ENCODE measurements around the gene CHL1.

Gene CHL1

GRCh38 chr3:196311-197148 is at the start of gene CHL1:
CHL1 (plus strand) TSS chr3:196763; CDS start chr3:319777, 123,014 bp downstream.
- no peak for DNase-seq (ENCODE audit: low spot score)

GRCh38 chr3:151614-152189 is 44.9 kb upstream of the CHL1 start:
- no peak for DNase-seq (ENCODE audit: low spot score)

DNA sequence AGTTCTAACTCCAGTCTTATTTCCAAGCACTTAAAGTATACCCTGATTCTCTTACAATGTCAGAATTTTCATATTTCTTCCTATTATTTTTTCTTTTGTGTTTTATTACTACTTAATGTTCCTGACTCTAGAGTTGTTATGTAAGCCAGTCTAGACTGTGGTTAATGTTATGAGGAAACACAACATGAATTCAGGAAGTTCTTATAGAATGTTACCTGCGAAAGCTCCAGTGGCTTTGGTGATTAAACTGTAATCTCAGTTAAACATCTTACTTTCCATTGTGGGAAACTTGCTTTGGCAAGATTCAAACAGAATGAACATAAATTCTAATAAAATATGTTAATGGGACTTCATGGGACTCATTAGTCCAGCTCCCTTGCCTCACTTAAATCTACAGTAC is 36.6 kb upstream of the CHL1 start:
- DNase-seq (ENCODE audit: low spot score) = no peak

DNA sequence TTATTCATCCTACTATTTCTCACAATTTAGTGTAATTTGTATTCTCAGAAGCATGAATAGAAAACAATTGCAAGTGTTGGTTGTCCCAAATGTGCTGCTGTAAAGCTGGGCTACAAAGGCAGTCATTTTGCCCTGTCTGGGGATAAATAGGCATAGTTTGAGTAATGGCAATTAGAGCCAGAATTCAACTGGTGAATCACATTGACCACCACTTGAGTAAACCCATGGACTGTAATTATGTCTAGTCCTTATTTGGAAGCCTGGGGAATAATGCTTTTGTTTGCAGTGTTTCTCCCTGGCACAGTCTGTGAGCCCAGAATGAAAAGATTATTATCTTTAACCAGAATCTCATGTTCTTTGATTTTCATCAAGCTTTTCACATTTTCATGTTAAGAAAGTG is 30.5 kb upstream of the CHL1 start:
- DNase-seq (ENCODE audit: low spot score) = no peak

DNA sequence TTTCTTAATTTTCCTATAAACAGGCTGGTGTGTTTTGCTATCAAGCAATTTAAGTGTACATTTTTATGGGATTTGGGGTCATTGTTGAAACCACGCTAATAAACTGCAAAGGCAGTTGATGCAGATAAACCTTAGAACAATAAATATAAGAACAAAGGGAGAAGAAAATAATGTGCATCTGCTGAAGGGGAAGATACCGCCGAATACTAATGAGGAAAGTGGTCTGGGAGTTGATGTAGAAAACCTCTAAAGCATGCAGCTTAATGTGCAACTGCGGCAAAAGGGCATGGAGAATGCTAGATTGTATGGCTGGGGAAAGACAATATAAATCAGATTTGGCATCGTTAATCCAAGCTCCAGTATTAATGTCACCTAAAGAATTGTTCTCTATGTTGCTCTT is 29.8 kb upstream of the CHL1 start:
- no peak for DNase-seq (ENCODE audit: low spot score)

DNA sequence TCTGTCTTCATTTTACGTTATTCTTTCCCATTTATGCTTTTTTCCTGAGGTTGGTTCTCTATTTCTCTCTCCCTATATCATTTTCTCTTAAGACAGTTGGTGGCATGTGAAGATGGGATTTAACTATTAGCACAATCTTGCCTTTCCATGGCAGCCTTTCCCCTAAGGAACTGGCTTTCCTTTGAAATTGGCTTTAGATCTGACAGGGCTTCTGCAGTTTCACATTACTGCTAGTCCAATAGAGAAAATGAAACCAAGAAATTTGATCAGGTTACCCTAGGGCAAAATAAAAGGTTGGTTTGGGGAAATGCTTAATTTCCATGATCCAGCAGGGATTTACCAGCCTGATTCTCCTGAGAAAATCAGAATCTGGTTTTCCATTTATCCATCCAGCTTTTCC is 22.7 kb upstream of the CHL1 start:
- no peak for DNase-seq (ENCODE audit: low spot score)

GRCh38 chr3:184976-185375 is 11.6 kb upstream of the CHL1 start:
- no peak for DNase-seq (ENCODE audit: low spot score)

GRCh38 chr3:192215-192929 is 4.2 kb upstream of the CHL1 start:
- DNase-seq (ENCODE audit: low spot score) = no peak

DNA sequence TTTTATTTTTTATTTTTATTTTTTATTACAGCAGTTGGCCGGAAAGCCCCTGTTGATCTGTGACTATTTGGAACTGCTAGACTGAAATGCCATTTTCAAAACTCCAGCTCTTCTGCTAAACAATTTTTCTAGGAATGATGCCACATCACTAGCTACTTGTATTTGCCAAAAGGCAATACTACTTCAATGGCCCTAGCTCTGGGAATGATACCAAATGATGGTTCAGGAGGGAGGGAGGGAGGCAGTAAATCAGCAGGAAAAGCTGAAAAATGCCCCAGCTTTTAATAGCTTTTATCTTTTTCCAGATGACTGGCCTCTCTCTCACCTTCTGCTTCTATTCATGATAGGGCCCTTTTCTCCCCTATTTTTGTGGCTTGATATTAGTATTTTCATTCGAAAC is 2.6 kb upstream of the CHL1 start:
- no peak for DNase-seq (ENCODE audit: low spot score)

DNA sequence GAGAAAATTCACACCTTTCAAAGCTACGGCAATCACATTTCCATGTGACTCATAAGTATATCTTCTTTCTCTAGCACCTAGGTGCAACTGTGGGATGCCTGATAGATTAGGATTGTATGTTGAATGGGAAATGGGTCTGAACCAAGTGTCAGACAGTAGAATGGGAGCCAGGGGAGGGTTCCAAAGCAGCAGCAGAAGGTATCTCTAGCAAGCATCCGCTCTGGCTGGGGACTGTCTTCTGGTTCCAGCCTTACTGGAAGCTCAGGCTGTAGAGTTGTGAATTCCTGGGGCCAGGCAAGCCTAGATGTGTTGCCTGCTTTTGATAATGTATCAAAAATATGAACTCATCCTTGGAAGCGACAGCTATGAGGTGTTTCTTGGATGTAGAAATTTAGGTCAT is 2.1 kb upstream of the CHL1 start:
- no peak for DNase-seq (ENCODE audit: low spot score)

DNA sequence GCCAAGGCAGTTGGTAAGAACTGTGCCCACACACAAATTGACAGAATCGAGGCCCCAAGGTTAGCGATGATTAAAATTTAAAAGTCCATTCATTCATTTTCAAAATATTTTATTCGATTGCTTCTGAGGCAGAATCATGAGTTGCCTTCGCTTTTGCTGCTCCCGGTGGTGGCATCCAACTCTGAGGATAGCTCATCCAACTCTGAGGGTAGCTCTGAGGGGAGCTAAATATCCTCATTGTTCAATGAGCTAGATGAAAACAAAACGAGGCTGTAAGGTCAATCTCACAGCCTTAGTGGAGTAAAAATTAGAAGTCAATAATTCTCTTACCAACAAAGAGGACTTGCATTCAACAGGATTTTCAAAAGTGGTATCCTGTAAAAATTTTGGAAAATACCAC is 897 bp upstream of the CHL1 start:
- no peak for DNase-seq (ENCODE audit: low spot score)

GRCh38 chr3:197149-197827 is 725 bp downstream of the CHL1 start:
- no peak for DNase-seq (ENCODE audit: low spot score)

- no peak for DNase-seq (ENCODE audit: low spot score)
Measured at GRCh38 chr3:197828-198491, 1.4 kb downstream of the CHL1 start.

- no peak for DNase-seq (ENCODE audit: low spot score)
Measured at GRCh38 chr3:199835-200234, 3.3 kb downstream of the CHL1 start.

DNA sequence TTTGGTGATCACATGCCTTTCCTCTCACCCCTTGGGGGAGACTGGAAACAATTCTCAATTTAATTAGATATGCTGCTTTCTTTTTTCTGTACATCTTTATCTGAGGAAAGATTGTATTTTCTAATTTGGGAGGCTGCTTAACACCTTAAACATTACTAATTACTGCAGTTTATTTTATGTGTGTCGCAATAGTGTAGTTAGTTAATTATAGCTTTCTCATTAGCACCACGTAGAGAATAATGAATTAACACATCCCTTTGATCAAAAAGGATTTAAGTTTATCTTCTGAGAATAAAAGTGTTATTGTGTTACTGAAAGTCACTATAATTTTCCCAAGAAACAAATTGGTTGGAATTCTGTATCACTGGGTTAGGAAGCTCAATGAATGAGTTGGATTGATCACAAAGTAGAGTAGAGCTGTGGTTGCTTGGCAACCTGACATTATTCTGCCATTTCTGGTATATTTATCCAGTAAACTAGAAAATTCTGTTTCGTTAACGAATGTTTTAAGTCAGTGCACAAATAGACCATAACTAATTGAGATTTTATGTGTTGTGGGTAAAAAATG is 4.3 kb downstream of the CHL1 start:
- no peak for DNase-seq (ENCODE audit: low spot score)

DNA sequence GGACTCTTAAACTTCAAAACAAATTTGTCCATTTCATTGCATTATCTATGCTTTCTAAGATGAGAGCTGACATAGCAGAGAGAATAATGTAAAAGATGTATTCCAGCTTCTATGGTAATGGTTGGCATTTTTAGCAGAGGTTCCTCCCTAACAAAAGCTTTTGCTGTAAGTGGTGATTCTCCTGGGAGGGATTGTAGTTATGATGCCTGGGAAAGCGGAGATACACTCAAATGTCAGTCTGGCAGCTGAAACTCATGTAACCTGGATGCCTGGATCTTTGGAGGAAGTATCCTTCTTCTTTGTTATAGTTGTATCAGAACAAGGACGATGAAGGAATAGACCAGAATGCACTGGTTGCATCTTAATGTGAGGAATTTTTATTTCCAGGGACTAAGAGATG is 7.5 kb downstream of the CHL1 start:
- no peak for DNase-seq (ENCODE audit: low spot score)

DNA sequence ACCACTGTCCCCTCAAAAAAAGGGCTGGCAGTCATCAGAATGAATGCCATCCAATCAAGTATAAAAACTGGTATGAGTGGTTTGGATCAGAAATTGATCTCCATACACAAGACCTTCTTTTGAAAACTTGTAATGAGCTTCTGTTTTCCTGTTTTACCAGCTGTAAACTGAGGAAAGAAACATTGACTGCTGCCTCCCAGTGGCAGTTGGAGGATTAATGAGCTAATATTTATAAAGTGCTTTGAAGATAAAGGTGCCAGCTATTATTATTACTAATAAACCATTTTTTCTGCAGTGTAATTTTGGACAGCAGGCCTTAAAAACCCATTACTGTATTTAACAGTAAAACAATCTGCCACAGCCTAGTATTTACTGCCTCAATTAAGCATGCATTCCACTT is 11.4 kb downstream of the CHL1 start:
- no peak for DNase-seq (ENCODE audit: low spot score)

GRCh38 chr3:210669-211068 is 14.1 kb downstream of the CHL1 start:
- DNase-seq (ENCODE audit: low spot score) = no peak

DNA sequence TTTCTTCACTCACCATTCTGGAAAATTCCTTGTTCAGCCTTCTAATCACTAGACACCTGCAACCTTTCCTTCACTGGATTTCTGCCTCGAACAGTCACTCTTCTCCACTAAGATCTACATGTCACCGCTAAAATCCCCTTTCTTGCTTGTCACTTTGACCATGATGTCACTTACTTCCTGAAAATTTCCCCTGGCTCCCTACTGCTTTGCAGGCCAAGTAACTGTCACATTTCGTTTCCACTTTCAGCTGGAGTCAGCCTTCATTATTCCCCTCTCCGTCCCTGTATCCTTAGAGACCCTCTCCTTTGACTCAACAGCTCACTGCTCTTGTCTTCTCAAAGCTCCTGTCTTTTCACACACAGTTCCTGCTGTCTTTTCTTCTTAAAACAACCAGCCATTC is 15.9 kb downstream of the CHL1 start:
- no peak for DNase-seq (ENCODE audit: low spot score)

- DNase-seq (ENCODE audit: low spot score) = no peak
Measured at GRCh38 chr3:217099-217813, 20.7 kb downstream of the CHL1 start.

- no peak for DNase-seq (ENCODE audit: low spot score)
Measured at GRCh38 chr3:217948-218347, 21.4 kb downstream of the CHL1 start.
